ENCODE data around the gene CA5B.
"Not testable (repeated sequence)": the region's sequence is repeated elsewhere in the genome, so short reads cannot be mapped to it uniquely, and the experiment has no call there.

The CA5B gene

DNA sequence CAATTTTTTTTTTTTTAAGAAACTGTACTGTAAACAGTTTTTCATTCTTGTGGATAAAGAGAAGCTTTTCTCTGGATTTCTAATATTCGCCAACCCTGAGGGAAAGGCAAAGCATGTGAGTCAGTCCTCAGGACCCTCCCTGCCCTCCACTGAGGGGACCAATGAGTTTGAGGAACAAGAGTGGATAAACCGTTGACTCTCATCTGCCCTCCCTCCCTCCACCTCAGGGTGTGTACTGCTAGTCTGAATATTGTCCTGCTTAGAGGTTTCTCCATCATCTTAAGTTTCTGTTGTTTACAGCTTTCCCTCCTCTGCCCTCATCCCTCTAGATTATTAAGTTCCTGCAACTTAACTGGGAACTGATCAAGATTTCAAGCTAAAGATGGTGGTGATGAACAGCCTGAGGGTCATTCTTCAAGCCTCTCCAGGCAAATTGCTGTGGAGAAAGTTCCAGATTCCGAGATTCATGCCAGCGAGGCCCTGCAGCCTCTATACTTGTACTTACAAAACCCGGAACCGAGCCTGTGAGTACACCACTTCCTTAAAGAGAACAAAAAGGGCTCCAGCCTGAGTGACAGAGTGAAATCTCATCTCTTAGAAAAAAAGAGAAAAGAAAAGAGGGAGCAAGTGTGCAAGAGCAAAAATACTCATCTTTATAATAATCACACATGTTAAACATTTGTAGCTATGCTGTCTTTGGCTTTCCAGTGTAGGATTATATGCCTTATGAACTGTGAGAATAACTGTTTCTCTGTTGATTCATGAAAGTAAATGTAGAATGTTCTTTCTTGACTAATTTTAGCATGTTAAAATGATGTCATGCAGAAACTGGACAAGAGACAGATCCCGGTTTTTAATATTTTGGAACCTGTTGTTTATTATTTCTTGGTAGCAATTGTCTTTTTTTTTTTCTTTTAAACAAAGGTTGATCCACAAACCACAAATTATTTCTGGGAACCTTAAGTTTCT is 11.9 kb downstream of the CA5B start:
- DNase-seq, result no peak

DNA sequence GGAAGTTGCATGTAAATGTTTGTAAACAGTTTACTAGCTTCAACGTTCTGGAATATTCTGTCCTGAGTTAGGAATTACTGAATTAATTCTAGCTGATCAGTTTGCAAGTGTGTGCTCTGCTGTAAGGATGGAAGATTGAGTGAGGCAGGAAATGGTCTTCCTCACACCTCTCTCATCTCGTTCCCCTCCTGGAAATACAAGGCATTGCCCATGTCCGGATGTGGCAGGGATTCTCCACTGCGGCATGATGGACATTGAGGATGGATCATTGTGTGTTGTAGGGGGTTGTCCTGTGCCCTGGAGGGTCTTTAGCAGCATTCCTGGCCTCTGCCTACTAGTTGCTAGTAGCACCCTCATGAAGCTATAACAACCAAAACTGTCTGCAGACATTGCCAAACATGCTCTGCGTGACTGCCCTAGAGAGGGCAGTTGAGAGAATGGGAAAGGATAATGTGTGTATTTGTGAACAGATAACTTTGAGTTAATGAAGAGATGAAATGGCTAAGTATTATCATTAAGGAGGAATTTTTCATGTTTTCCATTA is 12.6 kb downstream of the CA5B start:
- DNase-seq, result no peak

DNA sequence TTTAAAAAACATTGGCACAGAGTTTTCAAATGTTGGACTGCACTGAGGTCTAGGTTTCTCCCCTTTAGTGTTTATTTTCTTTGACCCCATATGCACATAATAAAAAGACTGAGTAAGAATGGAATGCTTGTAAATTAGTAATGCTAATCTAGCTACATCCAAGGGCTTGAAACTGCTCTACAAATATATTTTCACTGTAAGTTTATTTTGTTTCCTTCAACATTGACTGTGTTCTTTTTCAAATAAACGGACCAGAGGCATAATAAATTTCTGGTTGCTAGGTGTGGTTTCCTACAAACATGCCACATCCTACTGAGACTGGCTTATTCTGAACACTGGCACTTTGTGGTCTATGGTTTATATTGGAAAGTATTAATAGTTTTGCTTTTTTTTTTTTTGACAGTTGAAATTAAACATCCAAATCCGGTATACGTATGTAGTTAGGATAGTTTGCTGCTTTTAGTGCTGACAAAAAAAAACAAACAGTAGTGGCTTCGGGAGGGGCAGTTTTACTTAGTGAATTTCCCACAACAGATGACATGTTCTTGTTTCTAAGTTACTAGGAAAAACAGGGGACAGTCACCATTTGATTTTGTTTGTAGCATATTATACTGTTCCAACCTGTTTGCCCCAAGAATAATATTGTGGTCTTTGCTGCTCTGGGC is 13.2 kb downstream of the CA5B start:
- no peak for DNase-seq

DNA sequence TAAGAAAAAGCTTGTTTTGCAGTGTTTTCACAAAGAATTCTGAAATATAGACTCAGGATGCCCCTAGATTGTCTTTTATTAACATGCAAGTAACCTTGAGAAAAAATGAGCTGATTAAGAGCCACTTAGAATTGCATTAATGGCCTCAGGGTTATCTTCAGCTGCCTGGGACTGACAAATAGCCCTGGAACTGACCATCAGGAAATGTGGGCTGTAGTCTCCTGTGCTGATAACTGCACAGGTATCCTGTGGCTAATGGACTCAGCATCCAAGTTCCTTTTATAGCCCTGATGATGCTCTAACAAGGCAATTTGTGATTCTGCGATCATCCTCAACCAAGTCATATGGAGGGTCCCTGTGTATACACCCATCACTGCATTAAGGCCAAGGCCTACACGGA is 17.0 kb downstream of the CA5B start:
- no peak for DNase-seq

DNA sequence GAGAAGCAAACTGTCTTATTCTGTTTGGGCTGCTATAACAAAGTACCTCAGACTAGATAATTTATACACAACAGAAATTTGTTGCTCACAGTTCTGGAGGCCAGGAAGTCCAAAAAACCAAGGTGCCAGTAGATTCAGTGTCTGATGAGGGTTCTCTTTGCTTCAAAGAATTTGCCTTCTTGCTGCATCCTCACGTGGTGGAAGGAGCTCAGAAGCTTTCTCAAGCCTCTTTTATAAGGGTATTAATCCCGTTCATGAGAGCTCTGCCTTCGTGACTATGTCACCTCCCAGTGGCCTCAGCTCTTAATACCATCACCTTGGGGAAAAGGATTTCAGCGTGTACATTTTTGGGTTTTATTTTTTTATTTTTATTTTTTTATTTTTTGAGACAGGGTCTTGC is 20.1 kb downstream of the CA5B start:
- DNase-seq, result no peak

DNA sequence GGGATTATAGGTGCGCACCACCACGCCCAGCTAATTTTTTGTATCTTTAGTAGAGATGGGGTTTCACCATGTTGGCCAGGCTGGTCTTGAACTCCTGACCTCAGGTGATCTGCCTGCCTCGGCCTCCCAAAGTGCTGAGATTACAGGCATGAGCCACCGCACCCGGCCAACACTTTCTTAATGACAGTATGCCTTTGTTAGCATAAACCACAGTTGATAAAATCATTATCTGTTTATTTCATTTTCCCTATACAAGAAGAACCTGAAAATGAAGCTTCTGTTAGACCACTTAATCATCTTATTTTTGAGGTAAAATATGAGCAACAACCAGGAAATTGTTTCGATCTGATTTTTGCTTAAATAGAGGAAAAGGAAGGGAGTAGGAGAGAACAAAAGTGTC is 21.8 kb downstream of the CA5B start:
- DNase-seq, result not testable (repeated sequence)

DNA sequence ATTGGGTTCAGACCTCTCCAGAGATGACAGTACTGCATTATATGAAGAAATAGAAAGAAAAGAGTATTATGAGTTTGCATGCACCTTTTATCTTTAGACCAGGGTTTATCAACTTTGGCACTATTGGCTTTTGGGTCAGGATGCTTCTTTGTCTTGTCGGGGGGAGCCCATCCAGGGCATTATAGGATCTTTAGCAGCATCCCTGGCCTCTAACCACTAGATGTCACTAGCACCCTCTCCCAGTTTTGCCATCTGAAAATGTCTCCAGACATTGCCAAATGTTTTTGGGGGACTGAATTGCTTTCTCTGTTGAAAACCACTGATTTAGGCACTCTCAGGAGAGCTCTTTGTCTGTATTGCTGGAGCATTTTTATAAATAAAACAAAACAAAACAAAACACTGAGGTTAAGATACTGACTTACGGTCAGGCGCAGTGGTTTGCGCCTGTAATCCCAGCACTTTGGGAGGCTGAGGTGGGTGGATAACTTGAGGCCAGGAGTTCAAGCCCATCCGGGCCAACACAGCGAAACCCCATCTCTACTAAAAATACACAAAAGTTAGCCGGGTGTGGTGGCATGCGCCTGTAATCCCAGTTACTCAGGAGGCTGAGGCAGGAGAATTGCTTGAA is 23.6 kb downstream of the CA5B start:
- DNase-seq, result no peak

DNA sequence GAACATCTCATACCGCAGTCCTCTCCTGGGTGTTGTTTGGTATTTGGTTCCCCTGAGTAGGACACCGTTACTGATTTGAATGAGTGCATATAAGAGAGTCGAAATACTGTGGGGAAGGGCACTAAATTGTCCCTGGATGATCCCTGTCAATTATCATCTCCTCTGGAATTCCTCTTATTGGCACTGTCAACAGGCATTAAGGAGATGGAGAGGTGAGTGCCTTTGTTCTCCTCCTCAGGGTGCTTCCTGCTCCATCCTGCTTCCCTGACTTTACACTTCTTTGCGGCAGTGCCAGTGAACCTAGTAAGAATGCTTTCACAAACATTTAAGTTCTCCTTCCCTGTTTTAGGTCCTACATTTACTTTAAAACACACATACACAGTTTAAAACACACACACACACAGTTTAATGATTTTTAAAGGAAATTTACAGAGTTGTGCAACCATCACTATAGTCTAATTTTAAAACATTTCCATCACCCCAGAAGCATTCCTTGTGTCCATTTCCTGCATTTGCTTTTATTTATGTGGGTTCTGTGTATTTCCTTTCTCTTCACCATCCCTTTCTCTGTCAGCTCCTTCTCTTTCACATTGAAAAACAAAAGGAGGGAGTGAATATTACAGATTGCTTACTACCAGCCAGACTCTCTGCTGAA is 31.4 kb downstream of the CA5B start:
- DNase-seq, result no peak

DNA sequence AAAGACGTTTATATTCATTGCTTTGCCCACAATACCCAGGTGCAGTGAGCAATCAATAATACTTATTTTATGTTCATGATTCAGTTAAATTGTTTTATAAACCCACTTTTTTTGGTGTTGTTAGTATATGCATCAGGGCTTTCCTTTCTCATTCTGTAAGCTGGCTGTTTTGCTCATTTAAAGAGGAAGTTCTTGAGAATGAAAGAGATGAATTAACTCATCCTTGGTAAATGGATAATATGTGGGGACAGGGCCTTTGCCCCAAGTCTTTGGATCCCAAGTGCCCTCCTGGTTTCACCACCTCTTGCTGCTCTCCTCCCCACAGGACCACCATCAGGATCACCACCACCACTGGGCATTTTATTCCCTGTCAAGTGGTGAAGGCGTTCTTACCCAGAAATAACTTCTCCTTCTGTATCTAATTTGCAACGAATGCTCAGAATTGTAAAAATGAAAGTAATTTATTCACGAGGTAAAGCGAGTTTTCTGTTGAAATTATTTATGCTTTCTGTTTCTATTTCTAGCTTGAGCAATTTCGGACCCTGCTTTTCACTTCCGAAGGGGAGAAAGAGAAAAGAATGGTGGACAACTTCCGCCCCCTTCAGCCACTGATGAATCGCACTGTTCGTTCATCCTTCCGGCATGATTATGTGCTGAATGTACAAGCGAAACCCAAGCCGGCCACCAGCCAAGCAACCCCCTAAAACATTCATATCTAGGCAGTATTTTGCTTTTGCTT is 44.1 kb downstream of the CA5B start:
- DNase-seq, result no peak

DNA sequence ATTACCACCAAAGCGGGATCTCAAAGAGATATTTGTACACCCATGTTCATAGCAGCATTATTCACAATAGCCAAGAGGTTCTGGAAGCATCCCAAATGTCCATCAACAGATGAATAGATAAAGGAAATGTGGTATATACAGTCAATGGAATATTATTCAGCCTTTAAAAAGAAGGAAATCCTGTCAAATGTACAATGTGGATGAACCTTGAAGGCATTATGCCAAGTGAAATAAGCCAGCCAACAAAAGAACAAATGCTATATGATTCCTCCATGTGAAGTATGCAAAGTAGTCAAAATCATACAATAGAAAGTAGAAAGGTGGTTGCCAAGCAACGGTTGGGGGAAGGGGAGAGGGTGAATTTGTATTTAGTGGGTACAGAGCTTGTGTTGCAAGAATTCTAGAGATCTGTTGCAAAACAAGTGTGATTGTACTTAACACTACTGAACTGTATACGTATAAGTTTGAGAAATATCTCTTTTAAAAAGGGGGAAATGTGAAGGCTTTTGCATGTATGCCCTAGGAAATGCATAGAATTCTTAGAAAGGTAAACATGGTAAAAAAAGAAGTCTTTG is 47.2 kb downstream of the CA5B start:
- DNase-seq, result no peak

DNA sequence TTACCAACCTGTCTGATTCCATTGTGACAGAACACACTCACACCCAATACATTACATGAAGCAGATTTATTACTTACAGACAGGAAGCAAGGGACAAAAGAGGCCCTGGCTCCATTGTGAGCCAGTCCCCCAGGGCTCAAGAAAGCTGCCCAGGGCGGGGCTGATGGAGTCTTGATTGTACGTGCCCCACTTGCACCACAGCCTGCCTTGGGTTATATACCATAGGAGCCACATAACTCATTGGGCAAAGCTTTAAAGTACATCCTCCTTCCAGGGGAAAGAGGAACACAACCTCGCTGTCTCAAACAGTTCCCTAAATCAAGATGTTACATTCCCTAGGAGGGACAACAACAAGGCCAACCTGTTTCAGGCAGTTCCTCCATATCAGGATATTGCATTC is 48.8 kb downstream of the CA5B start:
- DNase-seq, result no peak

DNA sequence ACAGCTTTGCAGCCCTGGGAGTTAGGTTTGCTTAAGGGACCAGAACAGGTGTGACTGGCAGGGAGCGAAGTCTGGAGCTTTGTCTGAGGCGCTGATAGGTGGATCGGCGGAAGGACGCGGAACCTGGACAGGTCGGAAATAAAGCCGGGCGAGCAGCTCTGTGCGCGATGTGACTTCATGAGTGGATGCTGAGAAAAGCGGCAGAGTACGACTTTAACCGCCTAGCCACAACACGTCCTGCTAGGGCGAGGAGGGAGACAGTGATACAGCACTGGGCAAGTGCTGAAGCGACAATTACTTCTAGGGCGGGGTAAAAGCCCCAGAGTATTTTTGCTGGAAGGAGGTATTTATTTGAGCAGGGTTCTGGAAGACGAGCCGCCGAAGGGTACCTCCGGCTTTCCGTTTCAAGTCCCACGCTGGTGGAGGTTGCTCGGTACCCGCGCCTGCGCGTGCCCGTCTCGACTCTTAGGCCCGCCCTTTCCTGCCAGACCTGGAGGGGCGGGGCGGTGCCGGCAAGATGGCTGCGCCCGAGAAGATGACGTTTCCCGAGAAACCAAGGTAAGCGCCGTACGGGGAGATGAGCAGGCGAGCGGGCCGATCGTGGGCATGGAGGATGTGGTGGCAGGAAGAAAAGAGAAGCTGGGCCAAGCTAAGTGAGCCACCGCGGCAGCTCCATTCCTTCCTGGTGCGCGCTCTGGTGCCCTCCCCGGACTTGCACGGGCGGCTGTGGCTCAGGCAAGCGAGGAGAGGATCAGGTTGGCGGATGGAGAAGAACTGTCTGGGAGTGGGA is 52.1 kb downstream of the CA5B start, which contains the start of gene ZRSR2:
Gene ZRSR2, plus strand, starts transcription at position 506 of the 790 bp plus-strand sequence. Its CDS starts 12 bp downstream, at position 518.
- peak; percentile 18 for DNase-seq

DNA sequence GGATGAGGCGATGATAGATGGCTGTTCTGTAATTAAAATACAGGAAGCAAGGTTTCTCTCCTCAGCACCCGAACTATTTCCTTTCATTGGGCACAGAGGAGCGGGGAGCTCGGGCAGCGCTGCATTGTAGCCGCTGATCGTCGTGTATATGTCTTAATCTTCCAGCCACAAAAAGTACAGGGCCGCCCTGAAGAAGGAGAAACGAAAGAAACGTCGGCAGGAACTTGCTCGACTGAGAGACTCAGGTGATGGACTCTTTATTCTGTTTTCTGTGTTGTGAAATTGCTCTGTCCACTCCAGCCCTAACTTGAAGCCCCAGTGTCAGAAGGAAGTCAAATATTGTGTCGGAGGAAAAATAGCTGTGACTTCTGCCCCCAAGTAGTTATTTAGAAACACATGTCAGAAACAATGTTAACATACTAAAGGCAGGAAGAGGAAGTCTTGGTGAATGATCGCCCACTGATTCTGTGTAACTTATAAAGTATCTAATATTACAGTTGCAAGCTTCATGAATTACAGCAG is 52.8 kb downstream of the CA5B start:
- DNase-seq, result no peak

DNA sequence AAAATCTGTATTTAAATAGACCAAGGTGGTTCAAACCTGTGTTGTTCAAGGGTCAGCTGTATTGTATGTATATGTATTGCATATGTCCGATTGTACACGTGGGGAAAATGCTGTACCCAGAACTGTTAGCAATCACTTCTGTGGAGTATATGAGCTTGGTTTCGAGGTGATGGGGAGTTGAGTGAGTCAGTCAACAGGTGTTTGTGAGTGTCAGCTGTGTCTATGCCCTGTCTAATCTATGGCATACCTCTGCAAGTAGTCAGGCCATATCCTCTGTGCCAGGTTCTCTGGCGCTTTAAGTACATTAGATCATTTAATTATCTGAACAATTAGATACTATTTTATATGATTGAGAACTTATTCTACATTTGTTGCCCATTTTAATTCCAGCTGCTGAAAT is 59.6 kb downstream of the CA5B start:
- no peak for DNase-seq

DNA sequence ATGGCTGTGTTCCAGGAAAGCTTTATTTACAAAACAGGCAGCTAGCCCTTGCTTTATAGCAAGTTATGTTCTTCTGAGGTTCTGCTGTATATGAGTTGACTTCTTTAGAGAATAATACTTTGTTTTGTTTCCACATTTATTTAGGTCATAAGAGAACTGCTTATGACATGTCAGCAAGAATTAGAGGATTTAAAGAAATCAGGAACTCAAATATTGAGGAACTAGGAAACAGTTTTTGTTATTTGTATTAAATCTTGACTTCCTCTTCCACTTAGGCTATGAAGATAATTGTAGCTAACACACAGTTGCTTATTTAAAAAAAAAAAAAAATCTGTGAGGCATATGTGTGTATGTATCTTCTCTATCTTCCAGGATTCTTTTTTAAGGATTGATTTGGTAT is 66.5 kb downstream of the CA5B start:
- no peak for DNase-seq

DNA sequence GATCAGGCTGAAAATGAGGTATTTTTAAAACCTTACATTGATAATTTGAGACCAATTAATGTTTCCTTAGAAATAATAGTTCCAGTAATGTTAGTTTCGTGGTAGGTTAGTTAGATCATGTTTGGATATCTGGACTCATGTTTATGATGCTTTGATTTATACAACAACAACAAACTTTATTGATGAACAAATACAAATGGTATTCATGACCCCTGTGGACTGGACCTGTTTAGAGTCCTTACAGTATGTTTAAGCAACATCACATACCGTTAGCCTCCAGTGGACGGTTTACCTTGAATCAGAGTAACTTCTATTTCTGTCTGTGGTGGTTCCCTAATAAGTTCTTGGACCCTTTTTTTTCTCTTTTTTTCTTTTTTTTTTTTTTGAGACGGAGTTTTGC is 70.2 kb downstream of the CA5B start:
- DNase-seq, result no peak

DNA sequence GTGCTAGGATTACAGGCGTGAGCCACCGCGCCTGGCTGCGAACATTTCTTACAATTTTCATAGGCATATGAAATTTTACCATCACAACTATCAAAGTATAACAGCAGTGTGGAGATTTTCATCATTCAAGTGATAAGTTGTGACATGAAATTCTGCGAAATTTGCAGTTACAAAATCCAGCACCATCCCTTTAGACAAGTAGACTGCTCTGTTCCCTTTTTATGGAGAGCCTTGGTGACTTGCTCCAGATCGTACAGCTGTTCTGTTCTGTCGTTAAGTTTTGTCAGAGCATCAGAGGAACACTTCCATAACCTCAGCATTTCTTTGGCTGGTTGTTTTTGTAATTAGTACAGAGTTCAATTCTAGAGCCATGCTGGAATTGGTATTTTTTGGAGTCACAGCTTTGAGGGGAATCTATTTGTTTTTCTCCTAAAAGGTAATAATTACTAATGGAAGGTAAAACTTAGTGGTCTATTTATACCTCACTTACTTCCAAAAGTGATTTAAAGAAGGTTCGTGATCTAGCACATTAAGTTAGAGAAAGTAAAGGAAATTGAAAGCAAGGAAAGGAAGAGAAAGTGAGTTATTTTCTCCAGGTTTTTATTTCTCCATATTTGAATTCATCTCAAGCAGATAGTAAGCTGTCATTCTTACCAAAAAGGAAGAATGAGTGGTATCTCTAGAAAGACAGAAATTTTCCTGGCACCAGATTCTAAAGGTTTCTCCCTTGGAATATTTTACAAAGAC is 74.3 kb downstream of the CA5B start:
- no peak for DNase-seq

DNA sequence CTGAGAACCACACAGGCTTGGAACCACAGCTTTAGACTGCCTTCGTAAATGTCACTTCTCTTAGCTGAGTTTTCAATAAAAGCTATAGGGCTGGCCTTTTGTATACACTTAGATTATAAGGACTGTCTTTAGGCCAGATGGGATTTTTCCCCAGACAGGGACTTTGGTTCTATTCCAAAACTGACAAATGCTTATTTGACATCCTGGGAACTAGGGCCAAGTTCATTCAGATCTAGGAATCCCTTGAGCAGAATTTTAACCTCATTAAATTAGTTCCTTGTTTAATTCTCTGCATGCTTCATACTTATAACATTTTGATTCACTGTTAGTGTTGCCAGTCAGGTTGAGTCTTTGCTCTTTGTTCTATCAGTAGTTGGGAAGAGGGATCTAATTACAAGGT is 75.3 kb downstream of the CA5B start:
- DNase-seq, result no peak

DNA sequence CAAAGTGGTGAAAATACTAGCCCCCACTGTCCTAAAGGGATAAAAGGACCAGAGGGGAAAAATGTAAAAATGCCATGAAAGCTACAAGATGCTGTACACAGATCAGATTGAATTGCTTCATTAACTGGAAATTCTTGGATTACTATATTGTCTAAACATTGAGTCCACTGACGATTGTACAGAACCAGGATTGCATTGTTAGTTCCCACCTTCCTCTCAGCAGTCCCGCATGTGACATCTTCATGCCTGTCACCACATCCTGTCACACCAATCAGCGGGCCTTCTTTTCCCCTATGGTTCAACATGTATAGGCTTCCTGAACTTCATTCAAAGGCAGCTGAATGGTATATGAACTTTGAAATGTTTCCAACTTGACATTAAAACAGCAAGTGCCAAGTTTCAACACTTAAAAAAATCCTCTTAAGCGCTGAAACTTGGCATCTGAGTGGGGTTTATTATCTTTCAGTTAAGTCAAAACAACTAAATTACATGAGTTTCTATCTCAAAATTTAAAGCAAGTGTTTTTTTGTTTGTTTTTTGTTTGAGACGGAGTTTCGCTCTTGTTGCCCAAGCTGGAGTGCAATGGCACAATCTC is 76.8 kb downstream of the CA5B start:
- no peak for DNase-seq
